Dermis blood vessel endothelial cell (primary cell): ENCODE data around the gene ZNF292. TPM values are rescaled to one million over a fixed set of nuclear protein-coding genes. Genes with fewer than 3 reads are reported as not detected.
A peak's percentile ranks its signal among the peaks of the same experiment; 100 is the strongest.
"Not testable (repeated sequence)": the region's sequence is repeated elsewhere in the genome, so short reads cannot be mapped to it uniquely, and the experiment has no call there.

ENCODE experiments used
- DNase-seq: peaks from one replicate; pipeline ENCODE4 v3.0.0; 2010
- total RNA-seq: library from RNA; depleted of rRNA; stranded (reverse); fragments of >200 nt; gene quantifications from 2 replicates; pipeline ENCODE4 v1.2.3, GENCODE V29; 2014

The ZNF292 gene
- total RNA-seq, 1 donor from 2014 or later = 31.7 TPM

- no peak for DNase-seq
Observed at GRCh38 chr6:87164506-87164905, 9.1 kb downstream of the ZNF292 start.

DNA sequence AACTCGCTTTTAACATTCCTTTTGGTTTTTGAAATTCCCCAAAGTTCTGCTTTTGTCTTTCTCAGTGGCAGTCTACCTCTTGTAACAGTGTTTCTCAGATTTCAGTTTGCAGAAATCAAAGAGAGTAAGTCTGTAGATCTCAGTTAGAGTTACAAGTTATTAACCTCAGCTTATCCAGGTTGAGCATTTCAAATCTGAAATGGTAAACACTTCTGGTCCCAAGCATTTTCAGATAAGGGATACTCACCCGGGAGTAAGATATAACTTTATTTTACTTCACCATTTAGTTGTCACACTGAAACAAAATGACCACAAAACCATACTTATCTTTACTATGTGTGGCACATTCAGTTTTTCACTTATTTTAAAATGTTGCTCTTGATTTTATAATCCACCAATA, 9.8 kb downstream of the ZNF292 start:
- no peak for DNase-seq

- DNase-seq = peak; percentile 7
Observed at GRCh38 chr6:87171938-87172633, 16.7 kb downstream of the ZNF292 start.

GRCh38 chr6:87174078-87174579, 18.8 kb downstream of the ZNF292 start:
- DNase-seq = peak; percentile 6

GRCh38 chr6:87176493-87176892, 21.1 kb downstream of the ZNF292 start:
- no peak for DNase-seq

- no peak for DNase-seq
Observed at GRCh38 chr6:87180105-87180728, 24.9 kb downstream of the ZNF292 start.

- no peak for DNase-seq
Observed at GRCh38 chr6:87181903-87182302, 26.5 kb downstream of the ZNF292 start.

- no peak for DNase-seq
Observed at GRCh38 chr6:87182321-87182720, 27.0 kb downstream of the ZNF292 start.

DNA sequence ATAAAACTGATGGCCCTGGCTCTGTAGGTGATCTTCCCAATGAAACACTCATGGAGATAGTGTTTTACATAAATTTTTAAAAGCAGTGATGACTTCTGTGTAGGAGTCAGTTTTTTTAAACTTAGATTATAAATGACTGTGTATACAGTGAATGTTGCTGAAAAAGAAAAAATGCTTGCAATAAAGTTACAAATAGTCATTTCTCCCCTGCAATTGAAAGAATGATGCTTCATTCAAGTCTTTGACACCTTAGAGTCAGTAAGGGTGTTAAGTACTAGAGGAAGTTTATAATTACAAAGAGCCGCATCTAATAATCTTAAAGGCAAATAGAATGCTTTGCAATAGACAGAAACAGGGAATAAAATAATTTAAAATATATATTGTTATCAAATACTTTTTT, 27.6 kb downstream of the ZNF292 start:
- no peak for DNase-seq

DNA sequence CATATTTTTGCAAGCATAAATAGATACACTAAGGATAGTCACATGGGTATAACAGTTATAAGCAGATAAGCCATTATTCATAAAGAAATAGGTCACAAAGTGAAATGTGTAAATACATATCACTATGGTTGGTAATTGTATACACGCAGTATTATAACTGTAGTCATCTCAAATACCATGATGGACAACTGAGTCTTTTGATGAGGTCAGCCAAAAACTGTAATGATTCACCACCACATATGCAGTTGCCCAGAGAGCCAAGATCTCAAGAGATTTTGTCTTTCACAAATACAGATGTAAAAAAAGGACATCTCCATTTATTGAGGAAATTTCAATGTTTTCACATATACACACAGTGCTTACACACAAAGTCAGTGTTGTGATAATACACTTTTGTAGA, 28.3 kb downstream of the ZNF292 start:
- no peak for DNase-seq

- DNase-seq = no peak
Observed at GRCh38 chr6:87184762-87185250, 29.4 kb downstream of the ZNF292 start.

GRCh38 chr6:87196275-87196842, 41.0 kb downstream of the ZNF292 start:
- DNase-seq = no peak

DNA sequence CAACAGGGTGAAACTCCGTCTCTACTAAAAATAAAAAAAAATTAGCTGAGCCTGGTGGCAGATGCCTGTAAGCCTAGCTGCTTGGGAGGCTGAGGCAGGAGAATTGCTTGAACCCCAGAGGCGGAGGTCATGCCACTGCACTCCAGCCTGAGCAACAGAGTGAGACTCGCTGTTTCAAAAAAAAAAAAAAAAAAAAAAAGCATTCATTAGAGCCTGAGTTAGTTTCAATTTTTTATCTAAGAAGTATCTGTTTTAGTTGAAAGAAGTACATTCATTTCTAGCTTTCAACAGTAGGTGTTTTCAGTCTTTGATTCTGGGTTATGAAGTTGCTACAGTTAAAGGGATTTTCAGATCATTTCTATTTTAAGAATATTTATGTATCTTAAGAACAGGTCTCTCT, 42.2 kb downstream of the ZNF292 start:
- DNase-seq = no peak

DNA sequence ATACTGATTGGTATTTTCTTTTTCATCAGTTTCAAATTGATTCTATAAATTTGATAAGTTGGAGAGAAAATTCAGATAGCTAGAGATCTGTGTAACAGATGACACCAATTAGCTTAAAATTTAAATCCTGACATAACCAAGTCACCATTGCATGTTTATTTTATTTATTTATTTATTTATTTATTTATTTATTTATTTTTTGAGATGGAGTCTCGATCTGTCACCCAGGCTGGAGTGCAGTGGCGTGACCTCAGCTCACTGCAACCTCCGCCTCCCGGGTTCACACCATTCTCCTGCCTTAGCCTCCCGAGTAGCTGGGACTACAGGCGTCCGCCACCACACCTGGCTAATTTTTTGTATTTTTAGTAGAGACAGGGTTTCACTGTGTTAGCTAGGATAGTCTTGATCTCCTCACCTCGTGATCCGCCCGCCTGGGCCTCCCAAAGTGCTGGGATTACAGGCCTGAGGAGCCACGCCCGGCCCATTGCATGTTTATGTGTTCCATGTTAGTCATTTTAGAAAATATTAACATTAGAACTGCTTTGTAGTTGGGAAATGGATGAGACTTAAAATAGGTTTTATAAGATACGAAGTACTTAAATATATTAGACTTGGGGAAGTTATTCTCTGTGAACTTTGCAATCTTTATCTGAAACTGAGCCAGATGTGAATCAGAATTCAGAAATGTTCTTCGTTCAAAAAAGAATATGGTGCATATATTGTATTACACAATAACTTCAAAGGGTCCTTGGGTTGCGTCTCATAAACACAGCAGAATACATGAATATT, 42.9 kb downstream of the ZNF292 start:
- DNase-seq = not testable (repeated sequence)

DNA sequence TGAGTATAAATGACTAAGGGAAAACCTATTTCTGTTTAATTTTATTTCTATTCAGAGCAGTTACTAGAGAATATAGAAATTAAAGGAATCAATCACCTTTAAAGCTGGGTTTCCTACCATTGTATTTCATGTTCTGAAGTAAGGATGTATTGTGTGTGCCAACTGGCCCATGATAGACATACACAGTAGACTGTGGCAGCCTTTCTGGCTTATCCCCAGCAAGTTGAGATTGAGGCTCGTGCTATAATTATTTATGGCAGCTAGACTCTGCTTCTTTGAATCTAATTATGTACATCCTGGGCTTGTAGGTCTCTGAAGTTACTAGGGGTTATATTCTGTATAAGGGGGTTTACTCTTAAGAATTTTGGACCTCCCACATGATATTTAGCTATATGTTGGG, 44.4 kb downstream of the ZNF292 start:
- DNase-seq = peak; percentile 45

DNA sequence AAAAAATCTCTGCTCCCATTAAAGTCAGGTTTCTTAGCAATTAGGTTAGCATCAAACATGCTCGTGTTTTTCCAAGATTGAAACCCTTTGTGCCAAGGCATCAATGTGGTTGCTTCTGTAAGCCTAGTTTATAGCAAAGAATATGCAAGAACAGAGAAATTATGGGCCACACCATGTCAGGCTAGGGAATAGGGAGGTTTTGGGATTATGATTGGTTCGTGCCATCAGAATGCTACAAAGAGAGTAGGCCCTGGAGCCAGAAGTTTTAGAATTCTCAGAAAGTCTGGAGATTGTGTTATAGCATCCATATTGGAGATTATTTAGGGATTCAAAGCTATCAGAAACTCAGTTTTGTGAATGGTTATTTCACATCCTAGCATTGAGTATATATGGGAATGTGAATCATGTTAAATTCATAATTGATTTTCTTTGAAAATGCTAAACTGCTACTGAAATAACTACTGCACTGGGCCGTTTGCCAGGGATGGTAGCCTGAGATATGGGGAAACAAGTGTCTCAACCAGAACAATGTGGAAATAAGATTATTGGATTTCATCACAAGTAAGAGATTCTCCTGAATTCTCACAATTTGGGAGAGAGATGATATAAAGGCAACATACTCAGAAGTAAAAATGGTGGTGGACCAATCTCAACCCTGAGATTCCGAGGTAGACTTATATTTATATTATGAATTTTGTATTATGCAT, 45.3 kb downstream of the ZNF292 start:
- DNase-seq = no peak

- DNase-seq = no peak
Observed at GRCh38 chr6:87203448-87204023, 48.2 kb downstream of the ZNF292 start.

GRCh38 chr6:87209812-87210211, 54.4 kb downstream of the ZNF292 start:
- no peak for DNase-seq

DNA sequence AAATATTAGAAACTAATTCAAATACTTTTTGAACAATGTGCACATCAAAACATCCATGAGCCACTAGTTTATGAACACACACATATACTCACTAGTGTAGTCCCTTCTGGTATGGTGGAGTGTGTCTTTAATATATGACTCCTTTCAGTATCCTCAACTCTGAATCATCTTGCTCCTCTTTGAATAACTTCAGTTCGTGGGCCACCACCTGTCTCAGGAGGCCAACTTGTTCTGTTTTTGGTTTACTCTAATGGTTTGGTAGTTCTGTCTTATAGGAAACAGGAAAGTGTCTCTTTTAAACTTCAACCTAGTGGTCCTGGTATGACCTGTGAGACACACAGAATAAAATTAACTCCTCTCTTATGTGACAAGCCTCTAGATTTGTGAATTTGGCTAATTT, 55.6 kb downstream of the ZNF292 start:
- no peak for DNase-seq

GRCh38 chr6:87212596-87212995, 57.2 kb downstream of the ZNF292 start:
- no peak for DNase-seq

DNA sequence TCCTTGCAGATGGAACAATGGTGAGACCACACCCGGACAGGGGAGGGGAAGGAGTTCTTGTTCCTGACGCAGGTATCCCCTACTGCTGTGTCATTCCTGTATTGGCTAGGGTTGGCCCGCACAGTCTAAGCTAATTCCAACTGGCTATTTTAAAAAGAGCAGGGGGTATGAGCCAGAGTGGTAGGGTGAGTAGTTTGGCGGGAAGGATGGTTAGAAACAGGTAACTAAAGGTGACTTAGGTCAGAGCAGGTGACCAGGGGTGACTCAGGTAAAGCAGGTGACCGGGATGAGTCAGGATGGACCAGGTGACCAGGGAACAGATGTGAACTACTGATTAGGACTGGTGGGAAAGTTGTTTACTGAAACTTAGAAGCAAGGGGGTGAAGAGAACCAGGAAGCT, 58.0 kb downstream of the ZNF292 start:
- DNase-seq = no peak

- no peak for DNase-seq
Observed at GRCh38 chr6:87214831-87215230, 59.5 kb downstream of the ZNF292 start.
